WTC11 (cell line): Measurements from ENCODE around the gene VILL. TPM values are rescaled to one million over a fixed set of nuclear protein-coding genes. Genes with fewer than 3 reads are reported as not detected.
A peak's percentile ranks its signal among the peaks of the same experiment; 100 is the strongest.

Experiments used
- E2F1 ChIP-seq: sonication (generic); formaldehyde crosslinking; IDR thresholded peaks from 2 replicates; pipeline ENCODE4 v1.8.0; 2022; ENCODE audit warnings: mild to moderate bottlenecking, missing genetic modification reagents
- ETV6 ChIP-seq: sonication (generic); formaldehyde crosslinking; IDR thresholded peaks from 2 replicates; pipeline ENCODE4 v1.8.1; 2022; ENCODE audit warnings: mild to moderate bottlenecking, missing genetic modification reagents
- GTF2I ChIP-seq: fragments of 250-450 bp; sonication (Bioruptor Pico); conservative IDR thresholded peaks from 2 replicates; pipeline ENCODE4 v1.4.0; 2021; ENCODE audit warnings: mild to moderate bottlenecking
- HMGXB4 ChIP-seq: sonication (generic); formaldehyde crosslinking; IDR thresholded peaks from 2 replicates; pipeline ENCODE4 v1.8.1; 2023; ENCODE audit warnings: mild to moderate bottlenecking, moderate library complexity, missing genetic modification reagents
- KAT7 ChIP-seq: sonication (generic); formaldehyde crosslinking; IDR thresholded peaks from 2 replicates; pipeline ENCODE4 v1.8.1; 2023; ENCODE audit warnings: missing genetic modification reagents, mild to moderate bottlenecking, borderline replicate concordance
- MYBL2 ChIP-seq: sonication (generic); formaldehyde crosslinking; IDR thresholded peaks from 2 replicates; pipeline ENCODE4 v1.8.1; 2023; ENCODE audit warnings: mild to moderate bottlenecking, moderate library complexity, missing genetic modification reagents
- NFE2L1 ChIP-seq: sonication (generic); formaldehyde crosslinking; IDR thresholded peaks from 2 replicates; pipeline ENCODE4 v1.8.1; 2023; ENCODE audit warnings: missing genetic modification reagents
- NFYB ChIP-seq: sonication (generic); formaldehyde crosslinking; conservative IDR thresholded peaks from 2 replicates; pipeline ENCODE4 v1.8.0; 2022; ENCODE audit warnings: low read depth, missing genetic modification reagents
- NR3C1 ChIP-seq: sonication (generic); formaldehyde crosslinking; conservative IDR thresholded peaks from 2 replicates; pipeline ENCODE4 v1.8.1; 2023; ENCODE audit warnings: low read depth, mild to moderate bottlenecking, missing genetic modification reagents
- RELA ChIP-seq: sonication (generic); formaldehyde crosslinking; IDR thresholded peaks from 2 replicates; pipeline ENCODE4 v1.8.1; 2022; ENCODE audit warnings: missing genetic modification reagents, mild to moderate bottlenecking, borderline replicate concordance
- SMAD3 ChIP-seq: sonication (generic); formaldehyde crosslinking; IDR thresholded peaks from 2 replicates; pipeline ENCODE4 v1.8.0; 2022; ENCODE audit warnings: missing genetic modification reagents, mild to moderate bottlenecking, borderline replicate concordance
- SMAD4 ChIP-seq: sonication (generic); formaldehyde crosslinking; IDR thresholded peaks from 2 replicates; pipeline ENCODE4 v1.8.0; 2022; ENCODE audit warnings: mild to moderate bottlenecking, missing genetic modification reagents
- TCF7 ChIP-seq: sonication (generic); formaldehyde crosslinking; IDR thresholded peaks from 2 replicates; pipeline ENCODE4 v1.8.0; 2022; ENCODE audit warnings: mild to moderate bottlenecking, low read depth, missing genetic modification reagents, moderate library complexity
- USF1 ChIP-seq: sonication (generic); formaldehyde crosslinking; IDR thresholded peaks from 2 replicates; pipeline ENCODE4 v1.8.0; 2022; ENCODE audit warnings: mild to moderate bottlenecking, missing genetic modification reagents
- ZBTB43 ChIP-seq: sonication (generic); formaldehyde crosslinking; IDR thresholded peaks from 2 replicates; pipeline ENCODE4 v1.8.1; 2023; ENCODE audit warnings: mild to moderate bottlenecking, missing genetic modification reagents
- ZNF121 ChIP-seq: sonication (generic); formaldehyde crosslinking; IDR thresholded peaks from 2 replicates; pipeline ENCODE4 v1.8.0; 2023; ENCODE audit warnings: missing genetic modification reagents
- ZNF219 ChIP-seq: sonication (generic); formaldehyde crosslinking; IDR thresholded peaks from 2 replicates; pipeline ENCODE4 v1.8.0; 2023; ENCODE audit warnings: missing genetic modification reagents, mild to moderate bottlenecking, borderline replicate concordance
- ZNF232 ChIP-seq: sonication (generic); formaldehyde crosslinking; IDR thresholded peaks from 2 replicates; pipeline ENCODE4 v1.8.0; 2022; ENCODE audit warnings: mild to moderate bottlenecking, missing genetic modification reagents
- ZNF396 ChIP-seq: fragments of 250-450 bp; sonication (Bioruptor Pico); IDR thresholded peaks from 2 replicates; pipeline ENCODE4 v1.8.0; 2021; ENCODE audit warnings: mild to moderate bottlenecking, moderate library complexity, borderline replicate concordance
- ZNF425 ChIP-seq: fragments of 250-450 bp; sonication (Bioruptor Pico); conservative IDR thresholded peaks from 2 replicates; pipeline ENCODE4 v1.9.0; 2021; ENCODE audit warnings: mild to moderate bottlenecking
- ZNF671 ChIP-seq: fragments of 250-450 bp; sonication (Bioruptor Pico); IDR thresholded peaks from 2 replicates; pipeline ENCODE4 v1.8.0; 2021; ENCODE audit warnings: mild to moderate bottlenecking
- total RNA-seq: library from RNA; stranded (reverse); gene quantifications from 3 replicates; pipeline ENCODE4 v1.2.3, GENCODE V29; 2021
- TF ChIP-seq, protein P1 (sequence below): sonication (generic); formaldehyde crosslinking; IDR thresholded peaks from 2 replicates; pipeline ENCODE4 v1.8.0; 2022; ENCODE audit warnings: mild to moderate bottlenecking, missing genetic modification reagents
- TF ChIP-seq, protein P2 (sequence below): fragments of 250-450 bp; sonication (Bioruptor Pico); IDR thresholded peaks from 2 replicates; pipeline ENCODE4 v1.9.0; 2021; ENCODE audit warnings: mild to moderate bottlenecking, borderline replicate concordance
- TF ChIP-seq, protein P3 (sequence below): sonication (generic); formaldehyde crosslinking; IDR thresholded peaks from 2 replicates; pipeline ENCODE4 v1.8.1; 2022; ENCODE audit warnings: low read depth, mild to moderate bottlenecking, moderate library complexity, missing genetic modification reagents, borderline replicate concordance

VILL gene
- total RNA-seq, 1 experiment from 2014 or later: 4.7 TPM

DNA sequence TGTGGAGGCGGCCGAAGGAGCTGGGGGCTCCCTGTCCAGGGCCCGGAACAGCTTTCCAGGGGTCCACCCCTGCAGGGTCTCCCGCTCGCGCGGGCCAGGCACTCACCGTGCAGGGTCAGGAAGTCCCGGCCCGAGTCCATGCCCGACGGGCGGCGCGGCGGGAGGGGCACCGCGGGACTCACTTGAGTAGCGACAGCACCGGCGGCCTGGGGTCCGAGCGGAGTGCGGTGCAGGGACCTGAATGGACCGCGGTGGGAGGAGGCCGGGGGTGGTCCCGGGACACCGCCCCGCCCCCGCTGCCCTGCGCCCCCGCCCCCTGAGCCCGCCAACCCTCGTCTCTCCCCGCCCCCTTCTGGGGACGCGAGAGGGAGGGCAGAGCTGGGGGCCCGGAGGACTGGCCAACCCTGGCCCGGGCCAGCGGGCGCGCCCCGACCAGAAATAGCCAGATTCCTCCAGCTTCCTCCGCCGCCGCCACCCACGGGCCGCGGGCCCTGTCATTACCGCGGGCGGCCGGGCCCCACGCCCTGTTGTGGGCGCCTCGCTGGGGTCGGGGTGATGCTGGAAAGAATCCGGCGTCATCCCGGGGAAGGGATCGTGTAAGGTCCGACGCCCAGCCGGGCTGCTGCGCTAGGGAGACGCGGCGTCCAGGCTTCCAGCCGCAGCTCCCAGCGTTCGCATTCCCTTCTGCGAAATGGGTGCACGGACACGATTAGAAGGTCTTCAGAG, 39.0 kb downstream of the VILL start, which contains the start of gene PLCD1 (continued):
- TF ChIP-seq E2F1 (CRISPR knock-in tag) (no peak), ETV6 (no peak), ZNF232 (CRISPR knock-in tag) (no peak), HMGXB4 (0 out of 2 replicates have a peak, but pooled peaks have one; percentile 42), USF1 (no peak), TCF7 (CRISPR knock-in tag) (no peak), ZNF396 (CRISPR knock-in tag) (no peak), ZNF671 (CRISPR knock-in tag) (no peak), NFYB (no peak), ZBTB43 (CRISPR knock-in tag) (no peak), RELA (no peak), ZNF425 (CRISPR knock-in tag) (no peak), GTF2I (peak; percentile 97), NFE2L1 (CRISPR knock-in tag) (no peak), ZNF219 (CRISPR knock-in tag) (no peak), ZNF121 (0 out of 2 replicates have a peak, but pooled peaks have one; percentile 4), MYBL2 (CRISPR knock-in tag) (no peak), KAT7 (CRISPR knock-in tag) (no peak), SMAD4 (CRISPR knock-in tag) (no peak), SMAD3 (CRISPR knock-in tag) (no peak), NR3C1 (CRISPR knock-in tag) (no peak)
- TF ChIP-seq, protein P1, sequence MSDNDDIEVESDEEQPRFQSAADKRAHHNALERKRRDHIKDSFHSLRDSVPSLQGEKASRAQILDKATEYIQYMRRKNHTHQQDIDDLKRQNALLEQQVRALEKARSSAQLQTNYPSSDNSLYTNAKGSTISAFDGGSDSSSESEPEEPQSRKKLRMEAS (CRISPR knock-in tag): peak; percentile 47; the same call in 1 of the 2 replicates
- TF ChIP-seq, protein P2, sequence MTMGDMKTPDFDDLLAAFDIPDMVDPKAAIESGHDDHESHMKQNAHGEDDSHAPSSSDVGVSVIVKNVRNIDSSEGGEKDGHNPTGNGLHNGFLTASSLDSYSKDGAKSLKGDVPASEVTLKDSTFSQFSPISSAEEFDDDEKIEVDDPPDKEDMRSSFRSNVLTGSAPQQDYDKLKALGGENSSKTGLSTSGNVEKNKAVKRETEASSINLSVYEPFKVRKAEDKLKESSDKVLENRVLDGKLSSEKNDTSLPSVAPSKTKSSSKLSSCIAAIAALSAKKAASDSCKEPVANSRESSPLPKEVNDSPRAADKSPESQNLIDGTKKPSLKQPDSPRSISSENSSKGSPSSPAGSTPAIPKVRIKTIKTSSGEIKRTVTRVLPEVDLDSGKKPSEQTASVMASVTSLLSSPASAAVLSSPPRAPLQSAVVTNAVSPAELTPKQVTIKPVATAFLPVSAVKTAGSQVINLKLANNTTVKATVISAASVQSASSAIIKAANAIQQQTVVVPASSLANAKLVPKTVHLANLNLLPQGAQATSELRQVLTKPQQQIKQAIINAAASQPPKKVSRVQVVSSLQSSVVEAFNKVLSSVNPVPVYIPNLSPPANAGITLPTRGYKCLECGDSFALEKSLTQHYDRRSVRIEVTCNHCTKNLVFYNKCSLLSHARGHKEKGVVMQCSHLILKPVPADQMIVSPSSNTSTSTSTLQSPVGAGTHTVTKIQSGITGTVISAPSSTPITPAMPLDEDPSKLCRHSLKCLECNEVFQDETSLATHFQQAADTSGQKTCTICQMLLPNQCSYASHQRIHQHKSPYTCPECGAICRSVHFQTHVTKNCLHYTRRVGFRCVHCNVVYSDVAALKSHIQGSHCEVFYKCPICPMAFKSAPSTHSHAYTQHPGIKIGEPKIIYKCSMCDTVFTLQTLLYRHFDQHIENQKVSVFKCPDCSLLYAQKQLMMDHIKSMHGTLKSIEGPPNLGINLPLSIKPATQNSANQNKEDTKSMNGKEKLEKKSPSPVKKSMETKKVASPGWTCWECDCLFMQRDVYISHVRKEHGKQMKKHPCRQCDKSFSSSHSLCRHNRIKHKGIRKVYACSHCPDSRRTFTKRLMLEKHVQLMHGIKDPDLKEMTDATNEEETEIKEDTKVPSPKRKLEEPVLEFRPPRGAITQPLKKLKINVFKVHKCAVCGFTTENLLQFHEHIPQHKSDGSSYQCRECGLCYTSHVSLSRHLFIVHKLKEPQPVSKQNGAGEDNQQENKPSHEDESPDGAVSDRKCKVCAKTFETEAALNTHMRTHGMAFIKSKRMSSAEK (CRISPR knock-in tag): no peak
- TF ChIP-seq, protein P3, sequence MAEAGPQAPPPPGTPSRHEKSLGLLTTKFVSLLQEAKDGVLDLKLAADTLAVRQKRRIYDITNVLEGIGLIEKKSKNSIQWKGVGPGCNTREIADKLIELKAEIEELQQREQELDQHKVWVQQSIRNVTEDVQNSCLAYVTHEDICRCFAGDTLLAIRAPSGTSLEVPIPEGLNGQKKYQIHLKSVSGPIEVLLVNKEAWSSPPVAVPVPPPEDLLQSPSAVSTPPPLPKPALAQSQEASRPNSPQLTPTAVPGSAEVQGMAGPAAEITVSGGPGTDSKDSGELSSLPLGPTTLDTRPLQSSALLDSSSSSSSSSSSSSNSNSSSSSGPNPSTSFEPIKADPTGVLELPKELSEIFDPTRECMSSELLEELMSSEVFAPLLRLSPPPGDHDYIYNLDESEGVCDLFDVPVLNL (CRISPR knock-in tag): no peak
